ENCODE data around the gene GNB3.
"Not testable (repeated sequence)": the region's sequence is repeated elsewhere in the genome, so short reads cannot be mapped to it uniquely, and the experiment has no call there.

The GNB3 gene

GRCh38 chr12:6863586-6864321 is 23.0 kb downstream of the GNB3 start:
- no peak for DNase-seq

DNA sequence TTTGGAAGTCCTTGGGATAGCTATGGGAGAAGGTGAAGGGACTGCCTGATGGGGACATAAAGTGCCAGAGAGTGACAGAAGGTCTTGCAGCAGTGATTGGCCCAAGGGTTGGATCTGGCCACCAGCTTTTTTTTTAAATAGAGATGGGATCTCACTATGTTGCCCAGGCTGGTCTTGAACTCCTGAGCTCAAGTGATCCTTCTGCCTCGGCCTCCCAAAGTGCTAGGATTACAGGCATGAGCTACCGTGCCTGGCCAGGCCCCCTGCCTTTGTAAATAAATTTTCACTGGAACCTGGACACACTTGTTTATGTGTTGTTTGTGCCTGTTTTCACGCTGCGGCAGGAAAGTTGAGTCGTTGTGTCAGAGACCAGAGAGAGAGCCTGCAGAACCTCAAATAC is 24.6 kb downstream of the GNB3 start:
- not testable (repeated sequence) for DNase-seq

- DNase-seq: no peak
Measured at GRCh38 chr12:6866163-6866919, 25.6 kb downstream of the GNB3 start.

DNA sequence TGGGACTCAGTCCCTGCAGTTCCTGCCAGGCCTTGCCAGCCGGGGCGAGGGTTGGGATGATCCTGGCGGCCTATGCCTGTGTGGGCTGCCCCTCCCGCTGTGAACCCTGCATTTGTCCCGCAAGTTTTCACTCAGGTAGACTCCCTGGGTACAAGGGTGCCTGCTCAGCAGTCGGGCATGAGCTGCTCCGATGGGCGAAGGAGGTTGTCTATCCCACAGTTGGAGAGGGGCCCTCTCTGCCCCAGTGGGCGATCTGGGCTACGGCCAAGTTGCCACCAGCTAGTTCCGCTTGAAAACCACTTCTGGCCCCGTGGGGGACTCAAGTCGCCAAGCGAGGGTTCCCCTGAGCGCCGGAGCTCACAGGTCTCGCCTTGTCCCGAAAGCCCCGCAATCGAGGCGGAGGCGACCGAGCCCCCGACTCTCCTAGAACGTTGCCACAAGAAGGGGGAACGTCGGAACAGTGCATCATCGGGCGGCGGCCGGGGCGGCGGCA is 26.2 kb downstream of the GNB3 start:
- DNase-seq: no peak

DNA sequence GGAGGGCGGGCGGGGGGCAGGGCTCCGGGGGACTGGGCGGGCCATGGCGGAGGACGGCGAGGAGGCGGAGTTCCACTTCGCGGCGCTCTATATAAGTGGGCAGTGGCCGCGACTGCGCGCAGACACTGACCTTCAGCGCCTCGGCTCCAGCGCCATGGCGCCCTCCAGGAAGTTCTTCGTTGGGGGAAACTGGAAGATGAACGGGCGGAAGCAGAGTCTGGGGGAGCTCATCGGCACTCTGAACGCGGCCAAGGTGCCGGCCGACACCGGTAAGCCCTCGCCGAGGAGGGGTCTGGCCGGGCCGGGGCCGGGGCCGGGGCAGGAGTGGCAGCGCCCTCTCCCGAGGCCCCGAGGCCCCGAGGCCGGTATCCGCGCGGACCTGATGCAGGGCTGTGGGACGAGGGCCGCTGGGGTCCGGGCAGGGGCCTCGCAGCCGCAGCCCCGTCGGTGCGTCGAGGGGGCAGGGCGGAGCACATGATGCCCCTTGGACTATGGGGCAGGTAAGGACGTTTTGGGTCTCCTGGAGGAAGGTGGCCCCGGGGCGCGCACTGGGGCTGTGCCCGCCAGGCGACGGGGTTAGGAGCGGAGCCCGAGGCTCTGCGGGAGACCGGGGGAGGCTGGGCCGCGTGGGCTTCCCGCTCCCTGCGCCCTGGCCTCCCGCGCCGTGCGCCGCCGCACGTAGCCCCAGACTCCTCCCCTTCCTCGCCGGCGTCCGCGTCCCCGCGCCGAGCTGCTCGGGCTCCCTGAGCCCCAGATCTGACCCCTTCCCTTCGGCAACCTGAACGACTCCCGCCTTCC is 26.9 kb downstream of the GNB3 start, which contains the start of gene TPI1:
TPI1 (plus strand) TSS at position 119 of the 798 bp plus-strand sequence; CDS start at position 155, 36 bp downstream.
- DNase-seq: no peak

- DNase-seq: no peak
Measured at GRCh38 chr12:6868211-6869048, 27.7 kb downstream of the GNB3 start.

- DNase-seq: peak; percentile 32
Measured at GRCh38 chr12:6869049-6870021, 28.6 kb downstream of the GNB3 start.

DNA sequence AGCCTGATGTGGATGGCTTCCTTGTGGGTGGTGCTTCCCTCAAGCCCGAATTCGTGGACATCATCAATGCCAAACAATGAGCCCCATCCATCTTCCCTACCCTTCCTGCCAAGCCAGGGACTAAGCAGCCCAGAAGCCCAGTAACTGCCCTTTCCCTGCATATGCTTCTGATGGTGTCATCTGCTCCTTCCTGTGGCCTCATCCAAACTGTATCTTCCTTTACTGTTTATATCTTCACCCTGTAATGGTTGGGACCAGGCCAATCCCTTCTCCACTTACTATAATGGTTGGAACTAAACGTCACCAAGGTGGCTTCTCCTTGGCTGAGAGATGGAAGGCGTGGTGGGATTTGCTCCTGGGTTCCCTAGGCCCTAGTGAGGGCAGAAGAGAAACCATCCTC is 29.6 kb downstream of the GNB3 start:
- not testable (repeated sequence) for DNase-seq

DNA sequence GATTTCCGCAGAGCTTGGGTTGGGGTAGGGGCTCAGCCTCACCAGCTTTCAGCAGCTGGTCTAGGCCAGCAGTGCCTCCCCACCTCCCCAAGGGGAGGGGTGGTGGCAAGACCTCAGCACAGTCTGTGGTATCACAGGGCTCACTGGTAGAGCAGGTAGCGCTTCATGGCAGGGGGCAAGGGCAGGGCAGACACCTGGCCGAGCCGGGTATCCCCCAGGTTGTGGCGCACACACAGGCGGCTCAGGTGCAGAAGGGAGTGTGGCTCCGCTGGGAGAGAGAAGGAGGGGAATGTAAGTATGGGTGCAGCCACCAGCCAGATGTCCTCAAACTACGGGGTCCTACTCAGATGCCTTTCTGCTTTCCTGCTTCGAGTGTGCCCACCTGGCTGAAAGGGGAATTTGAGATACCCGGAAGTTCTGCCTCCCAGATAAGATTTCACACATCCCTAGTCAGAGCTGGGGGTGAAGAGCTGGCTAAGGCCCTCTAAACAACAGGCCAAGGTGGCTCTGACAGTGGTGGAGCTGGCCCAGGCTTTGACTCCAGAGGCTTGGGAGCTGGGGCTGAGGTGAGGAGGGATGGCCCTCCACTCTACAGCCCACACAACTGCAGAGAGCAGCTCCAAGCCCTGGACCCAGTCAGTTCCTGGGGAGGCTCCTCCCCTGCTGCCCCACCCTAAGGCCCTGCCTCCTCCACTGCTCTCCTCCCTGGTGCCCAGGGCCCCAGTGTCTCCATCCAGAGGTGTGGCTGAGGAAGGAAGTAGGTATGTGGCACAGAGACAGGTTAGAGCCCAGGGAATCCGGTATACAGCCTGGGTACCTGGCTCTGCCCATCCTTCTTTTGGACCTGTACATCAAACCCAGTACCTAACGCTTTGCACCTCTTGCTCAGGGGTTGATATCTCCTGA is 30.6 kb downstream of the GNB3 start:
- DNase-seq: no peak

- DNase-seq: no peak
Measured at GRCh38 chr12:6872073-6873048, 31.6 kb downstream of the GNB3 start.

DNA sequence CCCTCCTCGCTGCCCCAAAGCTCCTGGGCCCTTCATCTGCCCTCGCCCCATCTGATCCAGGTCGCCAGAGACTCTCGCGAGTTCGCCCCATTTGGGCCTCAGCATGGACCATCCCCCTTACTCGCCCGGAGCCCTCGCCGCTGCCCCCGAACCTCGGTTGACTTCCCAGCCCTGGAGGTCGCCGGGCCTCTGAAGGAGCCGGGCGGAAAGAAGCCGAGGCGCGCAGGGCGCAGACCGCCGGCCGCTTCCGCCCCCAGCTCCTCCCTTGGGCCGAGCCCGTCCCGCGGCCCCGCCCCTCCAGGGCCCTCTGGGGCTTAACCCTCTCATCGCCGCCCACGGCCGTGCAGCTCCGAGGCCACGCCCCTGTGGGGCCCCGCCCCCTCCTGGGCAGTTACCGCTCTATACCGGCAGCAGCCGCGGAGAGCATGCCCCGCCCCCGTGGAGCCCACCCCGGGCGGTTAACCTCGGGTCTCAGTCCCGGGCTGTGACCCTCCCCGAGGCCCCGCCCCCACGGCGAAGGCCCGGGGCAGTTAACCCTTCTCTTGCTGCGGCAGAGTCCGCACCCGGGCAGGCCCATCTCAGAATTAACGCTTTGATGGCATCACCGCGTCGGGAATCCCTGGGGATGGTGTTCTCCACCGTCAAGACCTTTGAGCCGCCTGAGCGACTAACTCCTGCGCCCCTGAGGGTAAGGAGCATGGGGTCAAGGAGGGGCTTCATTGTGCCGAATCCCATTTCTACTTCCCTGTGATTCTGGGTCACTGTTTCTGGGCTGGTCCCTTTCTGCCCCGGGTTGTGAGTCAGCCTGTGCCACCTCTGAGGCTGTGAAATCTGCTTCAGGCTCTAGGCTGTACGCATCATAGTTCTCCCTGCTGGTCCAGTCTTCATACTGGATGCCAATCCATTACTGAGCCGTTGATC is 32.6 kb downstream of the GNB3 start, which contains the start of gene SPSB2:
SPSB2 (minus strand) TSS at position 210 of the 921 bp plus-strand sequence. CDS start 402 bp downstream, outside the sequence.
- peak; percentile 82 for DNase-seq

DNA sequence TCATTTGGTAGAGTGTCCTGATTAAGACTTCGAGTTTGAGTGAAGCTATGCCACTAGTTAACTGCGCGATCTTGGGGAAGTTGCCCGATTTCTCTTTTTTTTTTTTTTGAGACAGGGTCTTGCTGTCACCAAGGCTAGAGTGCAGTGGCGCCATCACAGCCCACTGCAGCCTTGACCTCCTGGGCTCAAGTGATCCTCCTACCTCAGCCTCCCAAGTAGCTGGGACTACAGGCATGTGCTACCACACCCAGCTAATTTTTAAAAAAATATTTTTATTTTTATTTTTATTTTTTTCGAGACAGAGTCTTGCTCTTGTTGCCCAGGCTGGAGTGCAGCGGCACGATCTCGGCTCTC is 33.3 kb downstream of the GNB3 start:
- DNase-seq: not testable (repeated sequence)

- DNase-seq: not testable (repeated sequence)
Measured at GRCh38 chr12:6879824-6880223, 39.1 kb downstream of the GNB3 start.

DNA sequence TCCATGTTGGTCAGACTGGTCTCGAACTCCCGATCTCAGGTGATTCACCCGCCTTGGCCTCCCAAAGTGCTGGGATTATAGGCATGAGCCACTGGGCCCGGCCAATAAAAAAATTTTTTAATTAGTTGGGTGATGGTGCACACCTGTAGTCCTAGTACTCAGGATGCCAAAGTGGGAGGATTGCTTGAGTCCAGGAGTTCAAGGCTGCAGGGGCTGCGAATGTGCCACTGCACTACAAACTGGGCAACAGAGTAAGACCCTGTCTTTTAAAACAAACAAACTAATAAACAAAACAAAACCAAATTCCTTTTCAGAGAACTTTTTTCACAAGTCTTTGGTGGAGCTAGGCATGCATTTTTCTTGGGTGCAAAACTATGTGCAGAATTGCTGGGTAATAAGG is 42.5 kb downstream of the GNB3 start:
- no peak for DNase-seq

DNA sequence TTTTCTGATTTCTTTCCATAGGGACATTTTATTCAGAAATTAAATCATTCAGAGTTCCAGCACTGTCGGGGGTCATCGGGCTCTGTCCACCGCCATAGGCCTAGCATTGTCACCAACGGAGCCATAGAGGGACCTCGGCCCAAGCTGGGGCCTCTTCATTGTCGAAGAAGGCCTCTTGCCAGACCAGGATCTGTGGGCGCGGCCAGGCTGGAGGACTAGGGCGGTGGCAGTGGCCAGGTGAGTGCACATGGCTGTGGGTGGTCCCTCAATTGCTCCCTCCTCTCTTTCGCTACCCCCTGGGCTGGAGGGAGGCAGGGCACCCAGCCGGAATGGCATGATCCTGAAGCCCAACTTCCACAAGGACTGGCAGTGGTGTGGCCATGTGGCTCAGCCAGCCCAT is 43.0 kb downstream of the GNB3 start:
- no peak for DNase-seq

- no peak for DNase-seq
Measured at GRCh38 chr12:6884539-6884938, 43.8 kb downstream of the GNB3 start.

All from NCI-H1436 treated with DMSO at 0.1 percent for 48 hours (cell line).